Stimulated activated CD4-positive, alpha-beta T cell treated with anti-CD3 and anti-CD28 coated beads, Interleukin-12 subunit alpha, Interleukin-12 subunit beta, amount 100 ng/mL, for 4 hours (primary cell): ENCODE data around the gene CTDSP1.

Experiments
- DNase-seq: peaks from one replicate; pipeline ENCODE4 v3.0.0-alpha.2; 2020

CTDSP1 gene

DNA sequence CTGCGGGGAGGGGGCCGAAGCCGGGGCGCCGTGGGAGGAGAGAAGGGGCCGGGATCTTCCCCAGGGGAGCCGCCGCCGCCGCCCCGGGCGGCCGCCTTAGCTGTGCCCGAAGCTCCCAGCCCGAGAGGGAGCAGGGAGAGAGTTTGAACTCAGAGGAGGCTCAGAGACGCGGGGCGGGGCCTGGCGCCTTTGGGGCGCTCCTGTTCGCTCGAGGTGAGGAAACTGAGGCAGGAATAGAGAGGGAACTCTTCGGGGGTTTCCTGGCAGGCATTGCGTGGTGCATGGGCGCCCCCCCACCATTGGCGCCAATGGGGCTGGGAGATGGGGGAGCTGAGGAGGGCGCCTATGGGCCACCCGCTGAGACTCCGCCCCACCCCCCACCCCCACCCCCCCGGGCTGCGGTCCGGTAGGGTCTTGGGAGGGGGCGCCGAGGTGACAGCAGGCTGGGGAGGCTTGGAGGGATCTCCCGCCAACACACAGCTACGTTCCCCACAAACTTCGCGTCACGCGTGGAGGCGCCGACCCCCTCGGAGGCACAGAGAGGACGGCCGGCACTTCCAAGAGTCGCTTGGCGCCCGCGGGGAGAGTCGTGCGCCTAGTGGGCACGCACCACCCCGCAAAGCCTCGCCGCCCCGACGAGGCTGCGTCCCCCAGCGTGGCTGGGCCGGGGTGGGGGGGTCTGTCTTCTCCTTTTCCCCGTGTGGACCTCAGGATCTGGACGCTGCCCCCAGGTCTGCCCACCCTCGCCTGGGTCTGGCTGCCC lies 680 bp downstream of the CTDSP1 start:
- peak; percentile 30 for DNase-seq

DNA sequence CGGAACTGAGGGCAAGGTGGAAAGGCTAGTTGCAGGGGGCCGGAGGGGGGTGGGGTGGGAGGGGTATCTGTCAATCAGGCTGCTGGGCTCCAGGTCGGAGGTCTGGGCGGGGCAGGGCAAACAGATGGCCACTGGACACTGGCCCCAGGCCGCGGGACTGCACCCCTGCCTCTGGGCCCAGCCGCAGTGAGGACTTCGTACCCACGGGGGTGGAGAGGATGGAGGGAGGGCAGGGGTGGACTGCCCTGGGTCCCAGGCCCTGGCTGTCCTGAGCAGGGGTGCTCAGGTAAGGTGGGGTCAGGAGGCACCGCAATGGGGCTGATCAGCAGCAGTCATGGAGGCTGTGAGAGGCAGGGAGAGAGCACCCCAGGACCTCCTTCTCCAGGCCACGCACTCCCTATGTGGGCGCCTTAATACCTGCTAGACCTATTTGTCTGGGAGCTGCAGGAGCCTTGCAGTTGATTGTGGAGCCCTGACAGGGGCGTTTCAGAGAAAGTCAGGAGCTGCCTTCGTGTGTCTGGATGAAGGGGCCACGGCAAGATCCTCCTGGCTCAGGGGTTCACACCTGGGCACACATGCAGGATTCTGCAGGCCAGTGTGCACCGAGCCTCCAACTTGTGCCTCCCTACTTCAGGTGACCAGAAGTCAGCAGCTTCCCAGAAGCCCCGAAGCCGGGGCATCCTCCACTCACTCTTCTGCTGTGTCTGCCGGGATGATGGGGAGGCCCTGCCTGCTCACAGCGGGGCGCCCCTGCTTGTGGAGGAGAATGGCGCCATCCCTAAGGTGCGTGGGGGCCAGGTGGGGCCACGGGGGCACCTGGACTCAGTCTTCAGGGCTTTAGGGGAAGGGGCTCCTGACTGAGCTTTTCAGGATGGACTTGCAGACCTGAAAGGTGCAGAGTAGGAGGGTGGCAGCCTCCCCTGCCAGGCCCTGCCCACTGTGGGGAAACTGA lies 1.5 kb downstream of the CTDSP1 start:
- no peak for DNase-seq

DNA sequence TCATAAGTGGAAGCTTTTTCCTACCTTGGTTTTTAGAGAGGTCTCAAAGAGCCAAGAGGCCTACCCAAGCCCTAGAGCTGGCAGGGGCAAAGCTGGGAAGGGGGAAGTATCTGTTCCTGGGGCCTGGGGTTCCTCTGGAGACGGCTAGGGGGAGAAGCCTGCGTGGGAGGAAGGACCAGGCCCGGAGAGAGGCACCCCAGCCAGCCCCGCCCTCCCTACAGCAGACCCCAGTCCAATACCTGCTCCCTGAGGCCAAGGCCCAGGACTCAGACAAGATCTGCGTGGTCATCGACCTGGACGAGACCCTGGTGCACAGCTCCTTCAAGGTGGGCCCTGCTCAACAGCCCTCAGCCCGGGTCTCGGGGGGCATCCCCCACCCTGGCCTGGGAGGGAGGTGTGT lies 2.2 kb downstream of the CTDSP1 start:
- DNase-seq: no peak

DNA sequence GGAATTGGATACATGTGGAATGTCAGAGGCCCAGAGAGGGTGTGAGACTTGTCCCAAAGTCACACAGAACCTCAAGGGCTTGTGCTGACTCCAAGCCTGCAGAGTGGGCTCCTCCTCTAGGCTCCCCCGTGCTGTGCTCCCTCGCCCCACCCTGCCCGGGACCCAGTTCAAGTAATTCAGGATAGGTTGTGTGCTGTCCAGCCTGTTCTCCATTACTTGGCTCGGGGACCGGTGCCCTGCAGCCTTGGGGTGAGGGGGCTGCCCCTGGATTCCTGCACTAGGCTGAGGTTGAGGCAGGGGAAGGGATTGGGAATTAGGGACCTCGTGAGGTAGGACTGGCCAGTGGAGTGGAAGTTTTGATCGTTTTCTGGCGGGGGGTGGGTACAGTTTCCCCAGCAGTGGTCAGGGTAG lies 2.8 kb downstream of the CTDSP1 start:
- no peak for DNase-seq

DNA sequence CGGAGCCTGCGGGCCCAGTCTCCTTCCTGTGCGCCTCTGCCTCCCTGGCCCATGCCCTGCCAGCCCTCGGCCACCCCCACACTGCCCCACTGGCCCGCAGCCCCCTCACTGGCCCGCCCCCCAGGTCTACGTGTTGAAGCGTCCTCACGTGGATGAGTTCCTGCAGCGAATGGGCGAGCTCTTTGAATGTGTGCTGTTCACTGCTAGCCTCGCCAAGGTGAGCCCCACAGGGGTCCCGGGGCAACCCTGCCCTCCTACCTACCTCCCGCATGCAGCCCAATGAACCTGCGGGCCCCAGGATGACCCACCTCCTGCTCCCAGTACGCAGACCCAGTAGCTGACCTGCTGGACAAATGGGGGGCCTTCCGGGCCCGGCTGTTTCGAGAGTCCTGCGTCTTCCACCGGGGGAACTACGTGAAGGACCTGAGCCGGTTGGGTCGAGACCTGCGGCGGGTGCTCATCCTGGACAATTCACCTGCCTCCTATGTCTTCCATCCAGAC lies 3.3 kb downstream of the CTDSP1 start:
- no peak for DNase-seq

DNA sequence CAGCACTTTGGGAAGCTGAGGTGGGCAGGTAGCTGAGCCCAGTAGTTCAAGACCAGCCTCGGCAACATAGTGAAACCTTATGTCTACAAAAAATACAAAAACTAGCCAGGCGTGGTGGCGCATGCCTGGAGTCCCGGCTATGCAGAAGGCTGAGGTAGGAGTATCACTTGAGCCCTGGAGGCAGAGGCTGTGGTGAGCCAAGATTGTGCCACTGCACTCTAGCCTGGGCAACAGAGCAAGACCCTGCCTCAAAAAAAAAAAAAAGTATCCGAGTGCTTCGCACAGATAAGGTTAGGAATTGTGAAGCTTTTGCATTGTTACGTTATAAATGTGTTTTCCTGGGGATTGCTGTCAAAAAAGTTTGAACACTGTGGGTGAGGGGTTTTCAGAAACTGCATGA lies 4.1 kb downstream of the CTDSP1 start:
- DNase-seq: no peak

DNA sequence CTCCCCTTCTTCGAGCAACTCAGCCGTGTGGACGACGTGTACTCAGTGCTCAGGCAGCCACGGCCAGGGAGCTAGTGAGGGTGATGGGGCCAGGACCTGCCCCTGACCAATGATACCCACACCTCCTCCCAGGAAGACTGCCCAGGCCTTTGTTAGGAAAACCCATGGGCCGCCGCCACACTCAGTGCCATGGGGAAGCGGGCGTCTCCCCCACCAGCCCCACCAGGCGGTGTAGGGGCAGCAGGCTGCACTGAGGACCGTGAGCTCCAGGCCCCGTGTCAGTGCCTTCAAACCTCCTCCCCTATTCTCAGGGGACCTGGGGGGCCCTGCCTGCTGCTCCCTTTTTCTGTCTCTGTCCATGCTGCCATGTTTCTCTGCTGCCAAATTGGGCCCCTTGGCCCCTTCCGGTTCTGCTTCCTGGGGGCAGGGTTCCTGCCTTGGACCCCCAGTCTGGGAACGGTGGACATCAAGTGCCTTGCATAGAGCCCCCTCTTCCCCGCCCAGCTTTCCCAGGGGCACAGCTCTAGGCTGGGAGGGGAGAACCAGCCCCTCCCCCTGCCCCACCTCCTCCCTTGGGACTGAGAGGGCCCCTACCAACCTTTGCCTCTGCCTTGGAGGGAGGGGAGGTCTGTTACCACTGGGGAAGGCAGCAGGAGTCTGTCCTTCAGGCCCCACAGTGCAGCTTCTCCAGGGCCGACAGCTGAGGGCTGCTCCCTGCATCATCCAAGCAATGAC lies 4.8 kb downstream of the CTDSP1 start:
- DNase-seq: no peak

DNA sequence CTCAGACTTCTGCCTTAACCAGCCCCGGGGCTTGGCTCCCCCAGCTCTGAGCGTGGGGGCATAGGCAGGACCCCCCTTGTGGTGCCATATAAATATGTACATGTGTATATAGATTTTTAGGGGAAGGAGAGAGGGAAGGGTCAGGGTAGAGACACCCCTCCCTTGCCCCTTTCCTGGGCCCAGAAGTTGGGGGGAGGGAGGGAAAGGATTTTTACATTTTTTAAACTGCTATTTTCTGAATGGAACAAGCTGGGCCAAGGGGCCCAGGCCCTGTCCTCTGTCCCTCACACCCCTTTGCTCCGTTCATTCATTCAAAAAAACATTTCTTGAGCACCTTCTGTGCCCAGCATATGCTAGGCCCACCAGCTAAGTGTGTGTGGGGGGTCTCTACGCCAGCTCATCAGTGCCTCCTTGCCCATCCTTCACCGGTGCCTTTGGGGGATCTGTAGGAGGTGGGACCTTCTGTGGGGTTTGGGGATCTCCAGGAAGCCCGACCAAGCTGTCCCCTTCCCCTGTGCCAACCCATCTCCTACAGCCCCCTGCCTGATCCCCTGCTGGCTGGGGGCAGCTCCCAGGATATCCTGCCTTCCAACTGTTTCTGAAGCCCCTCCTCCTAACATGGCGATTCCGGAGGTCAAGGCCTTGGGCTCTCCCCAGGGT lies 5.5 kb downstream of the CTDSP1 start:
- DNase-seq: no peak

DNA sequence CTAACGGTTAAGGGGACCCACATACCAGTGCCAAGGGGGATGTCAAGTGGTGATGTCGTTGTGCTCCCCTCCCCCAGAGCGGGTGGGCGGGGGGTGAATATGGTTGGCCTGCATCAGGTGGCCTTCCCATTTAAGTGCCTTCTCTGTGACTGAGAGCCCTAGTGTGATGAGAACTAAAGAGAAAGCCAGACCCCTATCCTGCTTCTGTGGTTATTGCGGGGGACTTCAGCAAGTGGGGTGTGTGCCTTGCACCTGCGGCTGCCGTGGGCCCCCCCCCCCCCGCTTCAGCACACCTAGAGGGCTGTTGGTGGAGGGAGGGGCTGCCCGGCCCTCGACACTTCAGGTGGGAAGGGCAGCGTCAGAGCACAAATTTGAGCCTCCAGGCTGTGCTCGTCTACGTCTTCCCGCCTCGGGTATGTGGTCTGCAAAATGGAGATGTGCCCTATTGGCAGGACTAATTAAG lies 6.1 kb downstream of the CTDSP1 start:
- no peak for DNase-seq

DNA sequence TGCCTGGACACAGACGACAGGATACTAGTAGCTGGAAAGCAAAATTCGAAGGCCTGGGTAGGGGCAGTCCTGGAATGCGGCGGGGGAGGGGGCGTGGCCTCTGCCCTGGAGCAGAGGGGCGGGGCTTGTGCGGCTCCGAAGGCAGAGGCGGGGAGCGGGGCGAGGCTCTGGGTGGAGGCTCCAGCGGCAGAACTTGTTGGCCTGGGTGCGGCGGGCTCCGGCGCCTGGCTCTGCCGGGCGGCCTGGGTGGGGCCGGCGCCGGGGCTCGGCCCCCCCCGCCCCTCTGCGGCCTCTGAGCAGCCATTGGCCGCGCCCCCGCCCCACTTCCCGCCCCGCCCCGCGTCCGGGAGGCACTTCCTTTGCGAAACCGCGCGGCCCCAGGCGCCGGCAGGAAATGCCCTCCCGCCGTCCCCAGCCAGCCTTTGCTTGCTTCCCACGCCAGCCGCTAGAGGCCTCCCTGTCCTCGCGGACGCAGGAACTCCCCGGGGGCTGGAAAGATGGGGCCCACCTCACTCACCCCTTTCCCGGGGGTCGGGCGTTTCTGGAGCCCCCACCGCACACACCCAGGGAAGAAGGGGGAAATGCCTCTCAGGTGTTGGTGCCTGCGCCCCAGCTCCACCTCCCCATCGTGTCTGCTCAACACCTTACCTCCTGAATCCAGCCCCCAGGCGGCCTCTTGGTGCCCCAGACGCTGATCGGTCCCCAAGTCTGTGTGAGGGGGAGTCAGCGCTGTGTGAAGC lies 6.7 kb downstream of the CTDSP1 start:
- DNase-seq: peak; percentile 94

DNA sequence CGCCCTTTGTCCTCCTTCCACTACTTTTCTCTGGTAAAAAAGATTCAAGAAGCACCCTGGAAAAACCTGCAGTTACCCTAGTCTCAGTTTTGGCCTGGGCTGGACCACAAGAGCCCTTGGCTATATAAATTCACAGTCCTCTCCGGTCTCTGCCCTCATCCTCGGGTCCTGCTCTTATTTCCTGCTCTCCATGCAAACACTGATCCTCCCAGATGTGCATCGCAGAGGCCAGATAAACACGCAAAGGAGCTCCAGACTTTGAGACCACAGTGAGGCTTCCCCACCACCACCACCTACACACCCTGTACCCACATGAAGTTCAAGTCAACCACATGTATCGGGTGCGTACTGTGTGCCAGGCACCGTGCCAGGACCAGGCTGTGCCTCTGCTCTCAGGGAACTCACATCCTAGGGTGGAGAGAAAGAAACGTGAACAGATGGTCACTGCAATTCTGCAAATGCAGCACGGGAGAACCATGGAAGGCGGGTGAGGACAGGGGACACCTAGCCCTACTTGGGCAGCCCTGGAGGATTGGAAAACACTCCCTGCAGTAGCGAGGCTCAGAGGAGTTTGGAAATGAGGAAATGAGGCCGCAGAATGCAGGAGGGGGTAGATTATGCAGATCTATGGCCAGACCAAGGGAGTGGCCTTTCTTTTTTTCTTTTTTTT lies 7.4 kb downstream of the CTDSP1 start:
- peak; percentile 51 for DNase-seq

DNA sequence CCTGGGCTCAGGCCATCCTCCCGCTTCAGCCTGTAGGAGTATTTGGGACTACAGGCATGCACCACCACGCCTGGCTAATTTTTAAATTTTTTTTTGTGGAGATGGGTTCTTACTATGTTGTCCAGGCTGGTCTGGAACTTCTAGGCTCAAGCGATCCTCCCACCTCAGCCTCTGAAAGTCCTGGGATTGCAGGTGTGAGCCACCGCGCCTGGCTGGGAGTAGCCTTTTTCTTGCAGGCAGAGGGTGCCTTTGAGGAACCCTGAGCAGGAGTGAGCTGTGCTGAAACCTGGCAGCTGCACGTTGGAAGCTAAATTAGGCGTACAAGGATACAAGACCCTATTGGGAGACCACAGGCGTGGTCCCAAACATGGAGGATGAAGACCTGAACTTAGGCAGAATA lies 8.0 kb downstream of the CTDSP1 start:
- no peak for DNase-seq

DNA sequence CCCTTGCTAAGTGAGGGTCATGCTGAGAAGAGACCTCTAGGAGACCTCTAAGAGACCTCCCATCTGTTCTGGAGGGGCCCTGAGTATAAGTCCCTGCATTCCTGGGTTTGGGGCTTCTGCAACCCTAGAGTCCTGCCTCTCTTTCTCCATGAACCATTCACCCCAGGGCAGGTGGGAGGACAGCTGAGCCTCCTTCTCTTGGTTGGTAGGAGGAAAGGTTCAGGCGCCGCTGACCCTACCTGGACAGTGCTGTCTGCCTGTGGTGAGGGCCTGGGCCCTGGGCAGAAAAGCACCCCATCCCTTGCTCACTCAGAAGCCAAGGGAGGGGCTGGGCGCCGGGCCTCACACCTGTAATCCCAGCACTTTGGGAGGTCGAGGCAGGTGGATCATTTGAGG lies 18.7 kb downstream of the CTDSP1 start:
- no peak for DNase-seq

DNA sequence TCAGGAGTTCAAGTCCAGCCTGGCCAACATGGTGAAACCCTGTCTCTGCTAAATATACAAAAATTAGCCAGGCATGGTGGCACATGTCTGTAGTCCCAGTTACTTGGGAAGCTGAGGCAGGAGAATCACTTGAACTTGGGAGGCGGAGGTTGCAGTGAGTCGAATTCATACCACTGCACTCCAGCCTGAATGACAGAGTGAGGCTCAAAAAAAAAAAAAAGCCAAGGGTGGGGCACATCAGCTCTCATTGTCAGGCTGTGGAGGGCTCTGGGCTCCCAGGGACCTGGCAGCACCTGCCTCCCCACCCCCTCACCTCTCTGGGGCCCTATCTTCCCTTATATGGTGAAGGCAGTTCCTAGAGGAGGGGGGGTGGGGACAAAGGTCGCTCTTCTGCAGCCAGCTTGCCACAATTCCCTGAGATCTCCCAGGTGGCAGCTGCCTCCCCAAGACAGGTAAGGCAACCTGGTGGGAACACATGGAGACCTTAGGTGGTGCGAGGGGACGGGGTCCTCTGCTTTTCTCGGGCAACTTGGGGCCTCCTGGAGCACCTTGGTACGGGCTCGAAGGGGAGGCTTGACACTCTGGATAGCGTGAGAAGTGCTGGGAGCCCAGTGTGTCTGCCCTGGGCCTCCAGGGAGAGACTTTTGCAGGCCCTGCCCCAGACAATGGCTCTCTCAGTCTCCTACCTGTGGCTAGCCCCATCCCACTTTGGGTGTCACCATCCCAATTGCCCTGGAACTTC lies 19.2 kb downstream of the CTDSP1 start, which contains the start of gene VIL1:
Gene VIL1 (plus strand): TSS at position 407 of the 742 bp plus-strand sequence. CDS start 4,656 bp downstream, outside the sequence.
- DNase-seq: no peak

DNA sequence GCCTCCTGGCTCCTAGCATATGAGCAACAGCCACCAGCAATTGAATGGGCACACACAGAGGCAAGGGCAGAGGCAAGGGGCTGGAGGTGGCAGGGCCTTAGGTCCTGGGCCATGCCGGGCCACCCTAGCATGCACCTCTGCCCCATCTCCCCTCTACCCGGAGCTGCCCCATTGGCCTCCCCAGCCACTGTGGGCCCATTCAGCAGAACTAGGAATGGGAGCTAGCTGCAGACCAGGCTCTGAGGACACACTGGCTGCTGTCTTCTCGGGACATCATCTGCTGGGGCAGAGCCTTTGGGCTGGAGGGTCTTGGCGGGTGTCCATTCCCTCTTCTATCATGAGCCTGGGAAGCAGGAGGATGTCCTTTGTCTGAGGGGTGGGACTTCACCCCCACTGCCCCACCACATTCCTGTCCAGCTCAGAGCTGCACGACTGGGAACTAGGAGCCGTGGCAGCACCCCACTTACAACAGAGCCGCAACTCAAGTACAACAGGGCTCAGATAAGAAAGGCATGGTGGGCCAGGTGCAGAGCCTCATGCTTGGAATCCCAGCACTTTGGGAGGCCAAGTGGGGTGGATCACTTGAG lies 20.1 kb downstream of the CTDSP1 start:
- no peak for DNase-seq

DNA sequence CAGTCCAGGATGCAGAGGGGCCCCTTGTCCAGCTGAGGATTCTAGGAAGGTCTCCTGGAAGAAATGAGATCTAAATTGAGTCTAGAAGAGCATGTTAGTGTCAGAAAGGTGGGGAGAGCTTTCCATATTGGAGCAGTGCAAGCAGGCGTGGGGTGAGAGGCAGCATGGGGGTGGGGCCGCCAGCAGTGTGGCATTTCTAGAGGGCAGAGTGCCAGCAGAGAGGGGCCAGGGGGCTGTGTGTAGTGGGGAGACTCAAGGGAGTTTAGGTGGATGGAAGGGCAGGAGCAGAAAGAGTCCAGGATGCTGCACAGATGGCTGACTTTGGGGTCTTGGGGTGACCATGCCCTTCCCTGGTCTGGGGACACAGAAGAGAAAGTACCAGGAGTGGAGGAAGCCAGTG lies 21.4 kb downstream of the CTDSP1 start:
- DNase-seq: no peak

DNA sequence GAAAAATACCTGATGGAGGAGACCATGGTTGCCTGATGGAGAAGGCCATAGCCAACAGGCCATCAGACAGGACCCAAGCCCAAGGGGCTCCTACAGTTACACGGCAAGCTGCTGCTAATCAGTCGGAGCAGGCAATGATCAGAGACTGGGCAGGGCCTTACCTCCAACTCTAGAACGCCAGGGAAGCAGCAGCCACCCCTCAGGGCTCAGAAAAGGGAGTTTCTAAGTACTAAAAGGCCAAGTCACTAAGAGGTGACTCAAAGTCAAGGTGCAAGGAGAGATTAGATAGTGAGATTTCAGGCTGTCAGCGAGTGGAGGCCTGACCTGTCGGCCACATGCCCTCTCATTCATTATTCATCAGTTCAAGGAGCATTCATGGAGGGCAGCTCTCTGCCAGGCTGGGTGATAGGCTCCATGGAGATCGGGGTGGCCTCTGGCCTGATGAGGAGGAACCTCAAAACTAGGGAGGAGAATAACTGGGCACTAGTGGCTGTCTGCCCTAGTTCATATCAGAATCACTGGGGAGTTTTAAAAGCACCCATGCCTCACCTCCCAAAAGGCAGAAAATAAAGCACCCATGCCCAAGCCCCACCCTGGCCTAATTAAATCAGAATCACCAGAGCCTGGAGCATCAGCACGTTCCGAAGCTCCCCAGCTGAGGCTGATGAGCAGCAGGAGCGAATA lies 22.9 kb downstream of the CTDSP1 start:
- DNase-seq: no peak

DNA sequence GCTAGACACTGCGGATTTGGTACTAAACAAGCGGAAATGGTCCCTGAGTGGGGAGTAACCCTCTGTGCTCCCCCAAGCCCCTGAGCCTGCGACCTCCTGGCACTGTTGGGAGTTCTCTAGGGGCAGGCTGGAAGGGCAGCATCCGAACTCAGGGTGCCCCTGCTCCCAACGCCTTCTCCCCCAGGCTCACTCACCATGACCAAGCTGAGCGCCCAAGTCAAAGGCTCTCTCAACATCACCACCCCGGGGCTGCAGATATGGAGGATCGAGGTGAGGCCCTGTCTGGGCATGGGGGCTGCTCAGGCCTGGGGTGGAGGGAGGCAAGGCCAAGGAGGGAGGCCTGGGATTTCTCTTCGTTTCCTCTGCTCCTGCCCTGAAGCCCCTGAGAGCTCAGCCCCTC lies 23.9 kb downstream of the CTDSP1 start:
- DNase-seq: no peak

DNA sequence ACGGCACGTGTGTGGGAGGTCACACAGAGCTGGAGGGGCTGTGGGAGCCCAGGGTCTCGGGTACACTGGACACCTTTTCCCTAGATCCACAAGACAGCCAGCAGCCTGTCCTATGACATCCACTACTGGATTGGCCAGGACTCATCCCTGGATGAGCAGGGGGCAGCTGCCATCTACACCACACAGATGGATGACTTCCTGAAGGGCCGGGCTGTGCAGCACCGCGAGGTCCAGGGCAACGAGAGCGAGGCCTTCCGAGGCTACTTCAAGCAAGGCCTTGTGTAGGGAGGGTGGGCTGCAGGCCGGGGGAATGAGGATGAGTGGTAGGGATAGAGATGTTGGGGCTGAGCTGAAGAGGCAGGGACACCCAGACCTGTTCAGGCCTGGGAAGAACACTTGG lies 25.9 kb downstream of the CTDSP1 start:
- no peak for DNase-seq
